ENCODE measurements around the gene OR6C68.
"Not testable (repeated sequence)": the region's sequence is repeated elsewhere in the genome, so short reads cannot be mapped to it uniquely, and the experiment has no call there.

OR6C68 gene

GRCh38 chr12:55492078-55492477, at the start of gene OR6C68:
Gene OR6C68, plus strand, starts transcription at chr12:55492378. Its CDS starts 0 bp downstream, at chr12:55492378.
- no peak for DNase-seq

GRCh38 chr12:55443776-55444175, 48.4 kb upstream of the OR6C68 start, which contains the start of gene OR6C2:
Gene OR6C2, plus strand, starts transcription at chr12:55444076. Its CDS starts 8,138 bp downstream, at chr12:55452214.
- no peak for DNase-seq

GRCh38 chr12:55445357-55445756, 46.8 kb upstream of the OR6C68 start:
- no peak for DNase-seq

- DNase-seq: no peak
These were observed 45.9 kb upstream of the OR6C68 start for GRCh38 chr12:55446326-55446725.

- no peak for DNase-seq
These were observed 43.4 kb upstream of the OR6C68 start for GRCh38 chr12:55448825-55449224.

GRCh38 chr12:55464926-55465325, 27.3 kb upstream of the OR6C68 start:
- not testable (repeated sequence) for DNase-seq

- no peak for DNase-seq
These were observed 24.3 kb upstream of the OR6C68 start for GRCh38 chr12:55467836-55468235.

- DNase-seq: no peak
These were observed 22.9 kb upstream of the OR6C68 start for GRCh38 chr12:55469291-55469690.

- DNase-seq: no peak
These were observed 21.9 kb upstream of the OR6C68 start, which contains the start of gene OR6C70 for GRCh38 chr12:55470088-55470829. Gene OR6C70, minus strand, starts transcription at chr12:55470138. Its CDS starts 0 bp downstream, at chr12:55470138.

GRCh38 chr12:55472264-55472663, 19.9 kb upstream of the OR6C68 start:
- DNase-seq: no peak

- not testable (repeated sequence) for DNase-seq
These were observed 13.0 kb upstream of the OR6C68 start for GRCh38 chr12:55479136-55479535.

GRCh38 chr12:55484284-55484683, 7.9 kb upstream of the OR6C68 start:
- not testable (repeated sequence) for DNase-seq

GRCh38 chr12:55495490-55495889, 3.3 kb downstream of the OR6C68 start:
- no peak for DNase-seq

- DNase-seq: no peak
These were observed 7.1 kb downstream of the OR6C68 start for GRCh38 chr12:55499231-55499630.

GRCh38 chr12:55499810-55500252, 7.7 kb downstream of the OR6C68 start:
- DNase-seq: no peak

- DNase-seq: no peak
These were observed 9.4 kb downstream of the OR6C68 start for GRCh38 chr12:55501601-55502000.

- no peak for DNase-seq
These were observed 23.5 kb downstream of the OR6C68 start for GRCh38 chr12:55515696-55516095.

- no peak for DNase-seq
These were observed 24.2 kb downstream of the OR6C68 start for GRCh38 chr12:55516391-55516790.
